HepG2 (cell line): ENCODE measurements around the gene NUP88.

Source experiments
- CEBPB ChIP-seq: IDR thresholded peaks from 2 replicates; pipeline ENCODE4 v1.6.1; 2011; ENCODE audit warnings: low read depth, low read length, improper control_type of control experiment, borderline replicate concordance
- MZF1 ChIP-seq: sonication (generic); formaldehyde crosslinking; IDR thresholded peaks from 2 replicates; pipeline ENCODE4 v1.8.1; 2023; ENCODE audit warnings: mild to moderate bottlenecking, missing genetic modification reagents, borderline replicate concordance
- PAX8 ChIP-seq: sonication (generic); formaldehyde crosslinking; IDR thresholded peaks from 2 replicates; pipeline ENCODE4 v1.8.0; 2022; ENCODE audit warnings: mild to moderate bottlenecking, missing genetic modification reagents, borderline replicate concordance
- ZNF260 ChIP-seq: sonication (generic); formaldehyde crosslinking; IDR thresholded peaks from 2 replicates; pipeline ENCODE4 v1.4.0; 2020; ENCODE audit warnings: missing genetic modification reagents, low read depth, mild to moderate bottlenecking, borderline replicate concordance
- TF ChIP-seq, protein P1 (sequence below): sonication (generic); formaldehyde crosslinking; IDR thresholded peaks from 2 replicates; pipeline ENCODE4 v1.4.0; 2020; ENCODE audit warnings: missing genetic modification reagents

DNA sequence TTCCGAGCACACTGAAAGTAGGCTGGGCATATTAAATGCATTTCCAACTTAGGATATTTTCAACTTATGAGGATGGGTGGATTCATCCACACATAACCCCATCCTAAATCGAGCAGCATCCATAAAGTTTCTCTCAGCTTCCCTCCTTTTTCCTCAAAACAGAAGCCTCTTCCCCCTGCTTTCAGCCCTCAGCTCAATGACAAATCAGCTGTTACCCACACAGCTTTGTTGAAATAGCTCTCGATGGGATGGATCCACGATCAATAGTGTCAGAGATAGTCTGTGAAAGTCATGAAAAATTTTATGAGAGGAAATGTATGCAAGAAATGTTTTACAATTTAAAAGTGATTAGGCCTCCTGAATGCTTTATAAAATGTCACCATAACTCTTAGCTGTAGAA is 46.8 kb upstream of the NUP88 start:
- TF ChIP-seq PAX8 (no peak), CEBPB (no peak), MZF1 (CRISPR knock-in tag) (no peak), ZNF260 (CRISPR knock-in tag) (no peak)
- TF ChIP-seq, protein P1, sequence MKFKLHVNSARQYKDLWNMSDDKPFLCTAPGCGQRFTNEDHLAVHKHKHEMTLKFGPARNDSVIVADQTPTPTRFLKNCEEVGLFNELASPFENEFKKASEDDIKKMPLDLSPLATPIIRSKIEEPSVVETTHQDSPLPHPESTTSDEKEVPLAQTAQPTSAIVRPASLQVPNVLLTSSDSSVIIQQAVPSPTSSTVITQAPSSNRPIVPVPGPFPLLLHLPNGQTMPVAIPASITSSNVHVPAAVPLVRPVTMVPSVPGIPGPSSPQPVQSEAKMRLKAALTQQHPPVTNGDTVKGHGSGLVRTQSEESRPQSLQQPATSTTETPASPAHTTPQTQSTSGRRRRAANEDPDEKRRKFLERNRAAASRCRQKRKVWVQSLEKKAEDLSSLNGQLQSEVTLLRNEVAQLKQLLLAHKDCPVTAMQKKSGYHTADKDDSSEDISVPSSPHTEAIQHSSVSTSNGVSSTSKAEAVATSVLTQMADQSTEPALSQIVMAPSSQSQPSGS (CRISPR knock-in tag): no peak
